ENCODE measurements around the gene PSME4.
A peak's percentile ranks its signal among the peaks of the same experiment; 100 is the strongest.
"Not testable (repeated sequence)": the region's sequence is repeated elsewhere in the genome, so short reads cannot be mapped to it uniquely, and the experiment has no call there.

Gene PSME4

GRCh38 chr2:53964987-53965687 lies 5.7 kb downstream of the PSME4 start:
- no peak for DNase-seq (ENCODE audit: low spot score)

GRCh38 chr2:53964257-53964952 lies 6.4 kb downstream of the PSME4 start:
- no peak for DNase-seq (ENCODE audit: low spot score)

- not testable (repeated sequence) for DNase-seq (ENCODE audit: low spot score)
Observed at GRCh38 chr2:53961478-53962216, 9.1 kb downstream of the PSME4 start.

- no peak for DNase-seq (ENCODE audit: low spot score)
Observed at GRCh38 chr2:53960476-53960875, 10.3 kb downstream of the PSME4 start.

- no peak for DNase-seq (ENCODE audit: low spot score)
Observed at GRCh38 chr2:53958443-53958842, 12.3 kb downstream of the PSME4 start.

GRCh38 chr2:53952519-53952918 lies 18.3 kb downstream of the PSME4 start:
- no peak for DNase-seq (ENCODE audit: low spot score)

- no peak for DNase-seq (ENCODE audit: low spot score)
Observed at GRCh38 chr2:53949457-53949856, 21.3 kb downstream of the PSME4 start.

- DNase-seq (ENCODE audit: low spot score): no peak
Observed at GRCh38 chr2:53945538-53945937, 25.3 kb downstream of the PSME4 start.

- DNase-seq (ENCODE audit: low spot score): no peak
Observed at GRCh38 chr2:53944542-53944941, 26.3 kb downstream of the PSME4 start.

GRCh38 chr2:53942280-53942679 lies 28.5 kb downstream of the PSME4 start:
- no peak for DNase-seq (ENCODE audit: low spot score)

- DNase-seq (ENCODE audit: low spot score): no peak
Observed at GRCh38 chr2:53941749-53942148, 29.0 kb downstream of the PSME4 start.

GRCh38 chr2:53939656-53940055 lies 31.1 kb downstream of the PSME4 start:
- no peak for DNase-seq (ENCODE audit: low spot score)

GRCh38 chr2:53938904-53939303 lies 31.9 kb downstream of the PSME4 start:
- no peak for DNase-seq (ENCODE audit: low spot score)

- DNase-seq (ENCODE audit: low spot score): no peak
Observed at GRCh38 chr2:53933329-53933728, 37.5 kb downstream of the PSME4 start.

GRCh38 chr2:53926321-53926720 lies 44.5 kb downstream of the PSME4 start:
- DNase-seq (ENCODE audit: low spot score): not testable (repeated sequence)

GRCh38 chr2:53913721-53914120 lies 57.1 kb downstream of the PSME4 start:
- peak; percentile 33 for DNase-seq (ENCODE audit: low spot score)

GRCh38 chr2:53911434-53912189 lies 59.2 kb downstream of the PSME4 start:
- DNase-seq (ENCODE audit: low spot score): no peak

GRCh38 chr2:53907582-53907981 lies 63.2 kb downstream of the PSME4 start:
- DNase-seq (ENCODE audit: low spot score): no peak

GRCh38 chr2:53905396-53905795 lies 65.4 kb downstream of the PSME4 start:
- no peak for DNase-seq (ENCODE audit: low spot score)

- no peak for DNase-seq (ENCODE audit: low spot score)
Observed at GRCh38 chr2:53903011-53903410, 67.8 kb downstream of the PSME4 start.

GRCh38 chr2:53901192-53901591 lies 69.6 kb downstream of the PSME4 start:
- DNase-seq (ENCODE audit: low spot score): no peak

- no peak for DNase-seq (ENCODE audit: low spot score)
Observed at GRCh38 chr2:53896864-53897263, 73.9 kb downstream of the PSME4 start.

Measured in CD4-positive, alpha-beta T cell treated with Interleukin-2 at 100 ng/mL for 4 hours (primary cell).